HCT116 (cell line): ENCODE data around the gene RMI2.

Source experiments
- EZH2phosphoT487 ChIP-seq: fragments of 200-600 bp; IDR thresholded peaks from 2 replicates; pipeline ENCODE4 v1.6.1; 2018; ENCODE audit warnings: antibody characterized with exemption, borderline replicate concordance
- JUND ChIP-seq: IDR thresholded peaks from 2 replicates; pipeline ENCODE4 v1.6.1; 2012
- POLR2A ChIP-seq: IDR thresholded peaks from 2 replicates; pipeline ENCODE4 v1.7.0; 2011; ENCODE audit warnings: borderline replicate concordance; ENCODE audit not compliant: insufficient read depth, insufficient read length; ENCODE audit errors: extremely low read depth
- POLR2AphosphoS5 ChIP-seq: IDR thresholded peaks from 2 replicates; pipeline ENCODE4 v1.6.1; 2011; ENCODE audit warnings: mild to moderate bottlenecking, low read depth, low read length, moderate library complexity
- RAD21 ChIP-seq: IDR thresholded peaks from 2 replicates; pipeline ENCODE4 v1.6.1; 2012; ENCODE audit warnings: low read depth, mild to moderate bottlenecking
- SRF ChIP-seq: IDR thresholded peaks from 2 replicates; pipeline ENCODE4 v1.6.1; 2012; ENCODE audit warnings: low read depth
- TF ChIP-seq, protein P1 (sequence below): IDR thresholded peaks from 2 replicates; pipeline ENCODE4 v1.6.1; 2012; ENCODE audit warnings: low read depth
- TF ChIP-seq, protein P2 (sequence below), 3 experiments: fragments of 200-600 bp in 1 of 3; sonication (generic) in 1 of 3; IDR thresholded peaks in 2 of 3; conservative IDR thresholded peaks in 1 of 3; 2 replicates each; pipeline ENCODE4 v1.5.1; 2012 to 2017; ENCODE audit warnings: low read depth in 2 of 3, low read length in 2 of 3, antibody characterized with exemption in 1 of 3, borderline replicate concordance in 1 of 3, control low read depth in 1 of 3, mild to moderate bottlenecking in 1 of 3, mixed read lengths in 1 of 3, mixed run types in 1 of 3, moderate library complexity in 1 of 3; ENCODE audit not compliant: insufficient read depth in 1 of 3
- TF ChIP-seq, protein P3 (sequence below): IDR thresholded peaks from 2 replicates; pipeline ENCODE4 v1.6.1; 2012
- TF ChIP-seq, protein P4 (sequence below): IDR thresholded peaks from 2 replicates; pipeline ENCODE4 v1.6.1; 2012

DNA sequence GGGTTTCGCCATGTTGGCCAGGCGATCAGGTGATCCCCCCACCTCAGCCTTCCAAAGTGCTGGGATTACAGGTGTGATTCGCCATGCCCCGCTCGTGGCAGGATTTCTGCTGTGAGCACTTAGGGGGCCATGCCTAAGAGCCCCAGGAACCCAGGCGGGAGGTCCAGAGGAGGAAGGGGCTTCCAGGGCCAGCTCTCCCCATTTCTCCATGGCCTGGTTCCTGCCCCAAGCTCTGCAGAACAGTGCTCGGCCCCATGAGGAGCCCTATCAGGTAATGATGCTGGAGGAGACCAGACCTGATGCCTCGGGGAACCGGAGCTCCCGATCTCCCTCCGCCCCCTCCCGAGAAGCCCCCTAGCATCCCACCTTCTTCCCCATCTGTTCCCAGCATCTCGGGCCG lies 53.6 kb downstream of the RMI2 start:
- TF ChIP-seq POLR2AphosphoS5, result no peak
- no peak for TF ChIP-seq RAD21
- TF ChIP-seq, protein P1, sequence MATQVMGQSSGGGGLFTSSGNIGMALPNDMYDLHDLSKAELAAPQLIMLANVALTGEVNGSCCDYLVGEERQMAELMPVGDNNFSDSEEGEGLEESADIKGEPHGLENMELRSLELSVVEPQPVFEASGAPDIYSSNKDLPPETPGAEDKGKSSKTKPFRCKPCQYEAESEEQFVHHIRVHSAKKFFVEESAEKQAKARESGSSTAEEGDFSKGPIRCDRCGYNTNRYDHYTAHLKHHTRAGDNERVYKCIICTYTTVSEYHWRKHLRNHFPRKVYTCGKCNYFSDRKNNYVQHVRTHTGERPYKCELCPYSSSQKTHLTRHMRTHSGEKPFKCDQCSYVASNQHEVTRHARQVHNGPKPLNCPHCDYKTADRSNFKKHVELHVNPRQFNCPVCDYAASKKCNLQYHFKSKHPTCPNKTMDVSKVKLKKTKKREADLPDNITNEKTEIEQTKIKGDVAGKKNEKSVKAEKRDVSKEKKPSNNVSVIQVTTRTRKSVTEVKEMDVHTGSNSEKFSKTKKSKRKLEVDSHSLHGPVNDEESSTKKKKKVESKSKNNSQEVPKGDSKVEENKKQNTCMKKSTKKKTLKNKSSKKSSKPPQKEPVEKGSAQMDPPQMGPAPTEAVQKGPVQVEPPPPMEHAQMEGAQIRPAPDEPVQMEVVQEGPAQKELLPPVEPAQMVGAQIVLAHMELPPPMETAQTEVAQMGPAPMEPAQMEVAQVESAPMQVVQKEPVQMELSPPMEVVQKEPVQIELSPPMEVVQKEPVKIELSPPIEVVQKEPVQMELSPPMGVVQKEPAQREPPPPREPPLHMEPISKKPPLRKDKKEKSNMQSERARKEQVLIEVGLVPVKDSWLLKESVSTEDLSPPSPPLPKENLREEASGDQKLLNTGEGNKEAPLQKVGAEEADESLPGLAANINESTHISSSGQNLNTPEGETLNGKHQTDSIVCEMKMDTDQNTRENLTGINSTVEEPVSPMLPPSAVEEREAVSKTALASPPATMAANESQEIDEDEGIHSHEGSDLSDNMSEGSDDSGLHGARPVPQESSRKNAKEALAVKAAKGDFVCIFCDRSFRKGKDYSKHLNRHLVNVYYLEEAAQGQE, result no peak
- TF ChIP-seq, protein P2, sequence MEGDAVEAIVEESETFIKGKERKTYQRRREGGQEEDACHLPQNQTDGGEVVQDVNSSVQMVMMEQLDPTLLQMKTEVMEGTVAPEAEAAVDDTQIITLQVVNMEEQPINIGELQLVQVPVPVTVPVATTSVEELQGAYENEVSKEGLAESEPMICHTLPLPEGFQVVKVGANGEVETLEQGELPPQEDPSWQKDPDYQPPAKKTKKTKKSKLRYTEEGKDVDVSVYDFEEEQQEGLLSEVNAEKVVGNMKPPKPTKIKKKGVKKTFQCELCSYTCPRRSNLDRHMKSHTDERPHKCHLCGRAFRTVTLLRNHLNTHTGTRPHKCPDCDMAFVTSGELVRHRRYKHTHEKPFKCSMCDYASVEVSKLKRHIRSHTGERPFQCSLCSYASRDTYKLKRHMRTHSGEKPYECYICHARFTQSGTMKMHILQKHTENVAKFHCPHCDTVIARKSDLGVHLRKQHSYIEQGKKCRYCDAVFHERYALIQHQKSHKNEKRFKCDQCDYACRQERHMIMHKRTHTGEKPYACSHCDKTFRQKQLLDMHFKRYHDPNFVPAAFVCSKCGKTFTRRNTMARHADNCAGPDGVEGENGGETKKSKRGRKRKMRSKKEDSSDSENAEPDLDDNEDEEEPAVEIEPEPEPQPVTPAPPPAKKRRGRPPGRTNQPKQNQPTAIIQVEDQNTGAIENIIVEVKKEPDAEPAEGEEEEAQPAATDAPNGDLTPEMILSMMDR (IDR thresholded peaks at IDR 0.05 in 2 of 3, conservative IDR thresholded peaks at IDR 0.05 in 1 of 3; ENCODE audit: borderline replicate concordance in 1 of 3, insufficient read depth in 1 of 3, low read depth in 2 of 3, low read length in 2 of 3), result no peak
- TF ChIP-seq JUND, result no peak
- no peak for TF ChIP-seq POLR2A
- no peak for TF ChIP-seq EZH2phosphoT487
- TF ChIP-seq, protein P3, sequence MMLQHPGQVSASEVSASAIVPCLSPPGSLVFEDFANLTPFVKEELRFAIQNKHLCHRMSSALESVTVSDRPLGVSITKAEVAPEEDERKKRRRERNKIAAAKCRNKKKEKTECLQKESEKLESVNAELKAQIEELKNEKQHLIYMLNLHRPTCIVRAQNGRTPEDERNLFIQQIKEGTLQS, result no peak
- TF ChIP-seq, protein P4, sequence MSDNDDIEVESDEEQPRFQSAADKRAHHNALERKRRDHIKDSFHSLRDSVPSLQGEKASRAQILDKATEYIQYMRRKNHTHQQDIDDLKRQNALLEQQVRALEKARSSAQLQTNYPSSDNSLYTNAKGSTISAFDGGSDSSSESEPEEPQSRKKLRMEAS, result no peak
- TF ChIP-seq SRF, result no peak
